Measurements from ENCODE around the gene PRDM15.
A peak's percentile ranks its signal among the peaks of the same experiment; 100 is the strongest.

The PRDM15 gene

DNA sequence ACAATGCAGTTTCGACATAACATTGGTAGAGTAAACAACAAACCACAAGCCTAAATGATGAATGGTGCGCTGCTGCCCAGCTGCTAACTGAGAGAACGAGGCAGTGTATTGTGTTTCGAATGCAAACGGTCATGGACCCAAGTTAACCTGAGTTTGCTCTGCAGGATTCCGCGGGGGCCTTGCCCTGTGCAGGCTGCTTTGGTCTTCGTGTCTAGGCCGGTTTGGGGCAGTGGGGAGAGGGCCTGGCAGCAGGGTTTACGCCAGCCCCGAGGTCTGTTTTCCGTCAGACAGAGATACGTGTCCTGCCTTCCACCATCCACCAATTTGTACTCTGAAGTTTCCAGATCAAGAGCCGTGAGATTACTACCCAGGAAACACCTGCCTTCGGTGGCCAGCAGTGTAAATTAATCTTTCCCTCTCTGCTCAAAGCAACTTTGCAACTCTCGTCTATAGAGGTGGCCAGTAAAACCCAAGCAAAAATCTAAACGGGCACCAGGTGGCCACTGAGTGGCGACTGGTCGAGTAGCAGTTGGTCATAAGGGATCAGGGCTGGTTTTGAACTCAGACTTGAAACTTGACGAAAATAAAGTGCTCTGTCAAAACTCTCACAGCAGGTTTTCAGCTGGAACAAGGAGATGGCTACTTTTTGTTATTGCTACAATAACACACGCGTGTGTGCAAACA is 6.3 kb upstream of the PRDM15 start:
- no peak for DNase-seq (ENCODE audit: low spot score)
- TF ChIP-seq CTCF (IDR thresholded peaks at IDR 0.05; ENCODE audit: extremely low read depth, missing control alignments), result no peak

DNA sequence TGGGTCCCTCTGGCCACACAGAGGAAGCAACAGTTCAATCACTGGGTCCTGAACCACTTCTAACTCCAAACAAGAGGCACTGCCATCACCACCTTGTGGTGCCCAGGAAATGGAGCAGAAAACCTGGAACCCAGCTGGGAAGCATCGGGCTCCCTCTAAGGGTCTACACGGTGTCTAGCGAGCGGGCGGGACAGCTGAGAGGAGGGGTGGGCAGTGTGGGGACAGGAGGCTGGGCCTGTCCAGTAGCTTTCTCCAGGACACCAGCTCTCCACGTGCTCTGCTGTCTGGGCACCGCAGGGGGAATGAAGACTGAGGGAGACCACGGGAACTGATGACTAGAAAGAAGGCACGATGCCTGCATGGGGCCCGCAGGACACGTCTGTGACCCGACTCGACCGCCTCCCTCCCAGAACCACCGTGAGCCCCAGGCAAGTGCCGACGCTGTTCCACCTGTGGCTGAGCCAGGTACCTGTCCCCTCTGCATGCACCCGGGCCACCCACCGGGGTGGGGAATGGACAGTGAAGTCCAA is 5.4 kb upstream of the PRDM15 start:
- TF ChIP-seq CTCF (IDR thresholded peaks at IDR 0.05; ENCODE audit: extremely low read depth, missing control alignments), result no peak
- no peak for DNase-seq (ENCODE audit: low spot score)

GRCh38 chr21:41883582-41883981 is 4.4 kb upstream of the PRDM15 start:
- no peak for TF ChIP-seq CTCF (IDR thresholded peaks at IDR 0.05; ENCODE audit: extremely low read depth, missing control alignments)
- no peak for DNase-seq (ENCODE audit: low spot score)

DNA sequence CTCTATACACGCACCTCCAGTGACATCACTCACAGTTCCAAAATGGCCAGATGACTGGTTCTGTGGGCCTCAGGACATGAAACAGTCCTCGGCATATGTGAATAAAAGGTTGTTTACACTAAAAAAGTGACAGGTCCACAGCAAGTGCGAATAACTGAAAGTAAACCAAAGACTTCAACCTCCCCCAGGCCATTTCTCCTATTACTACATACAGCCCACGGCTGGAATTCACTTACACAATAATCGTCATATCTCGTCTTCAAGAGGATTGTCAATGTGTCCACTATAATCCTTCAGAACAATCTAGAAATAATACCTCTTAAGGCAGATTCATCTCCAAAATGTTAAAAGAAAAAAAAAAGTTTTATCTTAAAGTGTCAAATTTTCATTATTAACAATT is 1.9 kb upstream of the PRDM15 start:
- no peak for TF ChIP-seq CTCF (IDR thresholded peaks at IDR 0.05; ENCODE audit: extremely low read depth, missing control alignments)
- DNase-seq (ENCODE audit: low spot score), result no peak

DNA sequence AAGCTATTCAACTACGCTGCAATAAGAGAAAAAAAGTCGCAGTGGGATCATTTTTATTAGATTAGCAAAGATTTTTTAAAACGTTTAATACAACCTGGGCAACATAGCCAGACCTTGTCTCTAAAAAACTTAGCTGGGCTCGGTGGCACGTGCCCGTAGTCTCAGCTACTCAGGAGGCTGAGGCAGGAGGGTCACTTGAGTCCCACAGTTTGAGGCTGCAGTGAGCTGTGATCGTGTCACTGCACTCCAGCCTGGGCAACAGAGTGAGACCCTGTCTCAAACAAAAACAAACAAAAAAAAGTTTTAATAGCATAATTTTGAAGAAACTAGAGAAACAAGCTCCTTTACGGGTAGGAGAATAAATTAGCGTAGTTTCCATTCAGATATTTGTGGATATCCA is 1.0 kb upstream of the PRDM15 start:
- TF ChIP-seq CTCF (IDR thresholded peaks at IDR 0.05; ENCODE audit: extremely low read depth, missing control alignments), result no peak
- no peak for DNase-seq (ENCODE audit: low spot score)

- peak; percentile 96 for DNase-seq (ENCODE audit: low spot score)
- no peak for TF ChIP-seq CTCF (IDR thresholded peaks at IDR 0.05; ENCODE audit: extremely low read depth, missing control alignments)
Measured at GRCh38 chr21:41878831-41879189, 334 bp downstream of the PRDM15 start.

- peak; percentile 69 for DNase-seq (ENCODE audit: low spot score)
- TF ChIP-seq CTCF (IDR thresholded peaks at IDR 0.05; ENCODE audit: extremely low read depth, missing control alignments), result no peak
Measured at GRCh38 chr21:41877901-41878830, 978 bp downstream of the PRDM15 start.
